Prostate gland (tissue), 2 donors: ENCODE data around the gene CEP112.

Source experiments
- CTCF ChIP-seq, 4 experiments: fragments of 200-600 bp in 2 of 4; fragments of 450-650 bp in 2 of 4; sonication (generic) in 2 of 4; IDR thresholded peaks; 1 replicate in 3 of 4; 2 replicates in 1 of 4; pipeline ENCODE4 v1.5.1; 2016 to 2019; ENCODE audit warnings: antibody characterized with exemption in 4 of 4, mild to moderate bottlenecking in 2 of 4, moderate library complexity in 2 of 4
- POLR2A ChIP-seq: fragments of 450-650 bp; IDR thresholded peaks from one replicate; pipeline ENCODE4 v1.6.1; 2016; ENCODE audit warnings: antibody characterized with exemption, mild to moderate bottlenecking
- POLR2AphosphoS5 ChIP-seq: sonication (generic); formaldehyde crosslinking; IDR thresholded peaks from one replicate; pipeline ENCODE4 v1.6.1; 2017; ENCODE audit warnings: antibody characterized with exemption

GRCh38 chr17:66185862-66186261 lies 6.1 kb downstream of the CEP112 start:
- TF ChIP-seq CTCF (IDR thresholded peaks at IDR 0.05) (no peak), POLR2A (no peak), POLR2AphosphoS5 (no peak)
